ENCODE measurements around the gene DUSP16. TPM values are rescaled to one million over a fixed set of nuclear protein-coding genes. Genes with fewer than 3 reads are reported as not detected.
"Not testable (repeated sequence)": the region's sequence is repeated elsewhere in the genome, so short reads cannot be mapped to it uniquely, and the experiment has no call there.

The DUSP16 gene, protein sequence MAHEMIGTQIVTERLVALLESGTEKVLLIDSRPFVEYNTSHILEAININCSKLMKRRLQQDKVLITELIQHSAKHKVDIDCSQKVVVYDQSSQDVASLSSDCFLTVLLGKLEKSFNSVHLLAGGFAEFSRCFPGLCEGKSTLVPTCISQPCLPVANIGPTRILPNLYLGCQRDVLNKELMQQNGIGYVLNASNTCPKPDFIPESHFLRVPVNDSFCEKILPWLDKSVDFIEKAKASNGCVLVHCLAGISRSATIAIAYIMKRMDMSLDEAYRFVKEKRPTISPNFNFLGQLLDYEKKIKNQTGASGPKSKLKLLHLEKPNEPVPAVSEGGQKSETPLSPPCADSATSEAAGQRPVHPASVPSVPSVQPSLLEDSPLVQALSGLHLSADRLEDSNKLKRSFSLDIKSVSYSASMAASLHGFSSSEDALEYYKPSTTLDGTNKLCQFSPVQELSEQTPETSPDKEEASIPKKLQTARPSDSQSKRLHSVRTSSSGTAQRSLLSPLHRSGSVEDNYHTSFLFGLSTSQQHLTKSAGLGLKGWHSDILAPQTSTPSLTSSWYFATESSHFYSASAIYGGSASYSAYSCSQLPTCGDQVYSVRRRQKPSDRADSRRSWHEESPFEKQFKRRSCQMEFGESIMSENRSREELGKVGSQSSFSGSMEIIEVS
- 10 to 100 TPM; 37.4 to 64.8 TPM for total RNA-seq

DNA sequence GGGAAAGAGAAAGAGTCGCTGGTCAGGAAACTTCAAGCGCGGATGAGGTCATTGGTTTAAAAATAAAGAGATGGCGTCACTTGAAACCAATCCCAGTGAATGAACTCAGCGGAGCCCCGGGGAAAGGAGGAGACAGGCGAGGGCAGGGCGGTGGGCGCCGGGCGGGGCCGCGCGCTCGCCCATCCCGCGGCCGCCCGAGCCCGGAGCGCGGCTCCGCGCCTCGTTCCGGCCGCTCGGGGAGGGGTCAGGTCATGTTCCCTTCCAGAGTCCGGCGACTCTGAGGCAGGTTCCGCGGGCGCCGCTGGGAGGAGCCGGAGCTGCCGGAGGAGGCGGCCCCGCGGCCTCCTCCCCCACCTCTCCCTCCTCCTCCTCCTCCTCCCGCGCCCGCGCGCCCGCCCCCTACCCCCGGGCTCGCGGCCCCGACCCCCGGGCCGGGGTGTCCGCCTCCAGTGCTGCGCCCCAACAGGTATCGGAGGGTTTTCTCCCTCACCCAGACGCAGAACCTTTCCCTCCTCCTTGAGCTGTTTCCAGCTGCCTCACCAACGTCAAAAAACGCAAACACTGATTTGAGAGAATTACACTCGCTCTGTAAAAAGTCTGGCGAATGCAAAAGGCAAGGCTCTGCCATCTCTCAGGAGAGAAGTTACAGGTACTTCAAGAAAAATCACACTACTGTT, at the start of gene DUSP16:
Gene DUSP16, minus strand, starts transcription at position 279 of the 677 bp plus-strand sequence. CDS start 41,765 bp downstream, outside the sequence.
- peak within 1 kb of the TSS; percentile 96 to 99 for H3K27ac Mint-ChIP-seq
- peaks cover 5 to 7% of the 10 kb centered on the region in 2 donors for H3K9me3 Mint-ChIP-seq
- H3K36me3 Mint-ChIP-seq: peaks cover 24 to 30% of the 10 kb centered on the region in 2 donors
- ATAC-seq (peak; percentile 87 to 90), DNase-seq (ENCODE audit: low spot score in 2 of 2) (peak; percentile 70 to 86)

DNA sequence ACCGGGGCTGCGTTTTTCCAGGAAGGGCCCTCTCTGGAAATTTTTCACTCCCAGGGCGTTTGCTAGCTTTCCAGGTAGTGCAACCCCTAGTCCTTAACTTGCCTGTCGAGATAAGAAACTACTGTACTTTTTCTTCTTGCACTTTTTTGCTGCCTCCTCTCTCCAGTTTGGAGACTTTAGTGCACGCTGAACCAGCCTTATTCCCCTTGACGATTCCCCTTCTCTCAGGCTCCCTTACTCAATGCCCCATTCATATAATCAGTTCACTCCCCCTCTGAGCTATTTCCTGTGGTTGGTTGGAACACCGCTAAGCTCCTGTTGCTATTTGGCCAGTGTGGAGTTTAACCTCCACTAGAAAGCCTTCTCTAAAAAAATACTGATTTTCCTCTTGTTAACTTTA, 49.7 kb upstream of the DUSP16 start:
- DNase-seq (ENCODE audit: low spot score in 2 of 2) (peak in 1 of 2 donors; percentile 22), ATAC-seq (peak; percentile 36 to 68)
- Mint-ChIP-seq H3K27ac (peak overlapping the region; percentile 87 to 98), H3K9me3 (no peaks in the 10 kb centered on the region), H3K36me3 (peaks cover 7 to 11% of the 10 kb centered on the region in 2 donors)

DNA sequence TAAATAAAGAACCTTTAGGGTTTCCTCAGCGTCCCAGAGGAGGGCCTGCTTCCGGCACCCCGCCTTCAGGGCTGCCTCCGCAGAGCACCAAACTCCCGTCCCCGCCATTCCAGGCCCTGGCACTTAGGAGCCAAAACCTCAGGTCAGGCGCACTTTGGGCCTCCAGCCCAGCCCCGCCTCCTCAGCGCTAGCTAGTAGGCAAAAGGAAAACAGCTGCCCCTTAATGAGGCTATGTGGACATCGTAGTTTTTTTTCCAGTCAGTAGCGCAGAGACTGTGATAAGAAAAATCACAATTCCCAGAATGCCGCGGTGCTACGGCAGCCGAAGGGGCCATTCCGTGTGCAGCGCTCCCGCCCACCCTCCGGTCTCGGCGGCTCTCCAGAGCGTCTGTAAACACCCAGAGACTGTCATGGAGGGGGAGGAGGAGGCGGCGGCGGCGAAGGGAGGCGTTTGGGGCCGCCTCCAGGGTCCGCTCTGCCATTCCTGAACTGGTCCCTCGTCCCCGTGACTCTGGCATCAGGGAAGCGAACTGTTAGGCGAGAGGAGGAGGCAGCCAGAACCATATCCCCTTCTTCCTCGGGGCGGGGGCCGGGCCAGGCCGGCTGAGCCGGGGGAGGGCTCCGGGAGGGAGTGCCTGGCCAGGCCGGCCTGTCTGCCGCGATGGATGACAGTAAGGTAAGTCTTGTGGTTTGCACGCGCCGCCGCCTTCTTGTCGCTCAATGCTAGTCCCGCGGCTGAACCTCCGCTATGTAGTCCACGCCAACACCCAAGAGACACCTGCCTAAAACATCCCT, 49.0 kb upstream of the DUSP16 start, which contains the start of gene CREBL2:
Gene CREBL2, plus strand, starts transcription at position 365 of the 795 bp plus-strand sequence. Its CDS starts 297 bp downstream, at position 662.
- Mint-ChIP-seq H3K27ac (peak within 1 kb of the TSS; percentile 95 to 98), H3K9me3 (no peaks in the 10 kb centered on the region), H3K36me3 (peaks cover 7 to 11% of the 10 kb centered on the region in 2 donors)
- ATAC-seq: peak; percentile 75 to 81
- peak; percentile 76 to 79 for DNase-seq (ENCODE audit: low spot score in 2 of 2)

DNA sequence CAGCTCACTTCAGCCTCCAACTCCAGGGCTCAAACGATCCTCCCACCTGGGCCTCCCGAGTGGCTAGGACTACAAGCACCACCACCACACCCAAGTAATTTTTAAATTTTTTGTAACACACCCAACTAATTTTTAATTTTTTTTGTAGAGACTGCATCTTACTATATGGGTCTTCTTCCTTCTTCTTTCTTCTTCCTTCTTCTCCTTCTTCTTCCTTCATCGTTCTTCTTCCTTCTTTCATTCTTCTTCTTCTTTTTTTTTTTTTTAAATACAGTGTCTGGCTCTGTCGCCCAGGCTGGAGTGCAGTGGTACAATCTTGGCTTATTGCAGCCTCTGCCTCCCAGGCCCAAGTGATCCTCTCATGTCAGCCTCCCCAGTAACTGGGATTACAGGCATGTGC, 48.0 kb upstream of the DUSP16 start:
- no peak for ATAC-seq
- H3K9me3 Mint-ChIP-seq: no peaks in the 10 kb centered on the region

DNA sequence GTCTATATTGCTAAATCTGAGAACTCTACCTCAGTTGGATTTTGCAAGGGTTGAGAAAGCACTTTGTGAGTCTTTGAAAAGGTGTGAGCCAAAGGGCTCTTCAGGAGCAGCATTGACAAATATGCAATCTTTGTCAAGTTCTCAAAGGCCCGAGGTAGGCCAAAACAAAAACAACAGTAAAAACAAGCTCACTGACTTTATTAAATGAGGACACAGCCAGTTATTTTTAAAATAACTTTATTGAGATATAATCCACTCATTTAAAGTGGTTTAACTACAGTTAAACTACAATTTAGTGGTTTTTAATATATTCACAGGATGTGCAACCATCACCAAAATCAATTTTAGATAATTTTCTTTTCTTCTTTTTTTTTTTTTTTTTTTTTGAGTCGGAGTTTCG, 47.0 kb upstream of the DUSP16 start:
- ATAC-seq (no peak), DNase-seq (ENCODE audit: low spot score in 2 of 2) (no peak)
- Mint-ChIP-seq H3K36me3 (peaks cover 7 to 11% of the 10 kb centered on the region in 2 donors), H3K9me3 (no peaks in the 10 kb centered on the region), H3K27ac (no peak overlapping the region)

More for the DNA sequence above, 48.0 kb upstream of the DUSP16 start:
- DNase-seq (ENCODE audit: low spot score in 2 of 2): no peak
- peak overlapping the region; percentile 95 to 98 for H3K27ac Mint-ChIP-seq
- H3K36me3 Mint-ChIP-seq: peaks cover 7 to 11% of the 10 kb centered on the region in 2 donors

DNA sequence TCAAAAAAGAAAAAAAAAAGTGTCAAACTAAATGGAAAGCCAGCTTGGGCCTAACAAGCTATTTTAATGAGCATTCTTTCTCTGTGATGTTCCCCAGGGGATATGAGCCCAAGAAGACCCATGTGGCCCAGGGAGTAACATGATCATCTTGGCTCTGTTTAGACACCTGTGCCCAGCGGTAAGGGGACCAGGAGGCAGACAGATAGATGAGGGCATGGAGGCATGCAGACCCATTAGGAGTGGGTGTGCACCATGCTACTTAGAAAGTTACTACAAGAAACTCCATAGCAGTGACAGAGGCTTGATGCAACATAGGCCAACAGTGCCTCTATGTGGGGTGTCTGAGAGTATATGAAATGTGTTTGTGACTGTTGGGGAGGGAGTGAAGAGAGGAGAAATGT, 45.9 kb upstream of the DUSP16 start:
- Mint-ChIP-seq H3K27ac (no peak overlapping the region), H3K9me3 (no peaks in the 10 kb centered on the region), H3K36me3 (peaks cover 4 to 11% of the 10 kb centered on the region in 2 donors)
- DNase-seq (ENCODE audit: low spot score in 2 of 2): no peak
- no peak for ATAC-seq

DNA sequence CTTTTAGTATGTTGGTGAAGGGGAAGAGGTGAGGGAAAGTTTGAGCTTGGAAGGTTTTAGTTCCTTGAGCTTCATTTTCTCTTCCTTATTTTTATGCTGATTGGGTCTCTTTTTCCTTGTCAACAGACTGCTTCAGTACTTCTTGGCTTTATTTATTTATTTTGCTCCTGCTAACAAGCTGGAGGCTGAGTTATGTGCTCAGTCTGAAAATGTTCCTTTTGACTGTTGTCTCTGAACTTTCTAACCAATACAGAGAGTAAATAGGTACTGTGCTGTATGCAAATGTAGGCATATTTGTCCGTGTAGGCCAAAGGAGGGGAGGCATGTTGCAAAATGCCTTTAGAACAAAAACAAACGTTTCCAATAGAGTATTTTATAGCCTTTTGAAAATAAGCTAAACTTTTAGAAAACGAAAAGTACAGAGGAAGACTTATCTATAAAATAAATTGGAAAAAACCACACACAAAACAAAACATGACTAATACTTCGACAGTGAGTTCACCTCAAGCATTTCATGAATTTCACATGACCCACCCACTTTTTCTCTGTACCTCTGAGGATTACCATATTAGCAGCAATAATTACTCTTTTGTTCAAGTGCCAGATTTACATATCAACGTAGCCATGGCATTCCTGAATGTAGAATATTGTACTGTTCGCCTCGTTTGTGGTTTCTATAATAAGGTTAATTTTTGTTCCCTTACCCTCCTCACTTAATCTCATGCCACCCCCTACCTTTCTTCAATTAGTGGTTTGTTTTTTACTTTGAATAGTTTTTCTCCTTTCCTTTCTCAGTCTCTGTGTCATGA, 44.3 kb upstream of the DUSP16 start:
- Mint-ChIP-seq H3K9me3 (no peaks in the 10 kb centered on the region), H3K36me3 (peaks cover 0 to 5% of the 10 kb centered on the region in 2 donors), H3K27ac (peak overlapping the region; percentile 42 to 83)
- DNase-seq (ENCODE audit: low spot score in 2 of 2): no peak
- peak in 1 of 2 donors; percentile 57 for ATAC-seq

DNA sequence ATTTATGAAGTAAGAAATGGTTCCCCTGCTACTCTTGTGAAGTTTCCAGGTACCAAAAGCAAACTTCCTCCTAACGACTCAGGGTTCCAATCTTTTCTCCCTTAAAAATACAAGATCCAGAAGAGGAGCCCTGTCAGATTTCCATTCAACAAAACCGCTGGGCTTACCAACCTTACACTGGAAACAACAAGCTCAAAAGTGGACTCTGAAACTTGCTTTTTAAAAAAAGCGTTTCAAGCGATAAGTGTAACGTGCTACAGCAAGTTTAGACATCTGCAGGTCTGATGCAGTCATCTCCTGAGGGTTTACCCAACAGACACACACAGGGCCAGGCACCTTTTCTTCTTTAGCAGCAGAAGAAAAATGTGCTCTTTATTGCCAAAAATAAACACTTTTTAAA, 42.1 kb upstream of the DUSP16 start:
- no peaks in the 10 kb centered on the region for H3K36me3 Mint-ChIP-seq

DNA sequence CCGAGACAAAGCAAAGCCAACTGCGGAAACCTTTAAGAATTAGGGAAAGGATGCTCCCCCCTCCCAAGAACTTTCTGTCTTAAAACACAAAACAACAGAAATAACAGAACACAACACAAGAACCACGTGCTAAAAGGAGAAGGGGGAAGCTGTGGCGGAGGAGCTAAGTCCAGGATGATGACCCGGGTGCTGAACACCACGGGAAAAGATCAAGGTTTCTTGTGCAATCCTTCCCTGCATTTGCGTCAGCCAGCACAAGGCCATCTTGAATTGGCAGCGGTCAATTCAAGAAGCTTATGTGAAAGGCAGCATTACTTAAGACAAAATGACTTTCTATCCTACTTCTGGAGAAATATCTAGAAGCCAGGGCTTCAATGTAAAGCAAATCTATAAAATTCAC, 38.0 kb upstream of the DUSP16 start:
- peaks cover 0 to 5% of the 10 kb centered on the region in 2 donors for H3K9me3 Mint-ChIP-seq
- no peaks in the 10 kb centered on the region for H3K36me3 Mint-ChIP-seq
- peak overlapping the region in 1 of 2 donors; percentile 37 for H3K27ac Mint-ChIP-seq
- DNase-seq (ENCODE audit: low spot score in 2 of 2): no peak
- no peak for ATAC-seq

More for the DNA sequence above, 42.1 kb upstream of the DUSP16 start:
- no peak for DNase-seq (ENCODE audit: low spot score in 2 of 2)
- ATAC-seq: no peak
- H3K27ac Mint-ChIP-seq: no peak overlapping the region
- no peaks in the 10 kb centered on the region for H3K9me3 Mint-ChIP-seq

DNA sequence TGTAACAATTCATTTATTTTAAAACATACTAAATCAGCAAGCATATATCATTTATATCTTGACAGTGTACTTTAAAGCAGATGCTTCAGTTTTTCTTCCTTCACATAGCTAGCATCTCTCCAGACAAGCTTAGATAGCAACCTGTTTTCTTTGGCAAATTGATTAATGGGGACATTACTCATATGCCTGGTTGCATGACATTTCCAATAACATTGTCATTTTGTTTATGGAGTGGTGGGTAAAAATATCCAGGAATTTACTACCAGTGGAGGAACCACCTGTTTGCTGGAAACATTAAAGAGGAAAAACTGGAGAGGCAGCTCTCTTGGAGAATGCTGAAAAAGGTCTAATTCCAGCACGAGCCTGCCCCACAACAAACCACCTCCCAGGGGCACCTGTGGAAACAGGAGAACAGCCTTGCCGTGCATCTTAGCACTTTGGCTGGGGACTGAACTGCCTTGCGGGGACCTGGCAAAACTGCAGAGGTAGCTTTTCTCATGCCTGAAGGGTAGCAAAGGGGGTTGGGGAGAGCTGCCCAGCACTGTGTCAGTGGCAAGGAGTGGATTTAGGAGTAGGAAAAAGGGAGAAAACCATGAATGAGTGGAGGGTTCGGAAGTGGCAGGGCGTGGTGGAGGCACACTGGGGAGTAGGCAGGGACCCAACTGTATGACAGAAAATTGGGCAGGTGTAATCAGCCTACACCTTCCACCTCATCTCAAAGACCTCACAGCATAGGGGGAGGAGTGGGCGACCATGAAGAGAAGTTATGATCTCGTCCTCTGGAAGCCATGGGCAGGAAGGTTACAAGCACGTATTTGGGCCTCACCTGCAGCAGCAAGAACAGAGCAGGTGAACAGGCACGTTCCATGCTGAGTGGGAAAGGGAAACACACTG, 37.3 kb upstream of the DUSP16 start:
- Mint-ChIP-seq H3K36me3 (no peaks in the 10 kb centered on the region), H3K9me3 (peaks cover 0 to 6% of the 10 kb centered on the region in 2 donors), H3K27ac (peak overlapping the region in 1 of 2 donors; percentile 37)
- no peak for DNase-seq (ENCODE audit: low spot score in 2 of 2)
- ATAC-seq: no peak

DNA sequence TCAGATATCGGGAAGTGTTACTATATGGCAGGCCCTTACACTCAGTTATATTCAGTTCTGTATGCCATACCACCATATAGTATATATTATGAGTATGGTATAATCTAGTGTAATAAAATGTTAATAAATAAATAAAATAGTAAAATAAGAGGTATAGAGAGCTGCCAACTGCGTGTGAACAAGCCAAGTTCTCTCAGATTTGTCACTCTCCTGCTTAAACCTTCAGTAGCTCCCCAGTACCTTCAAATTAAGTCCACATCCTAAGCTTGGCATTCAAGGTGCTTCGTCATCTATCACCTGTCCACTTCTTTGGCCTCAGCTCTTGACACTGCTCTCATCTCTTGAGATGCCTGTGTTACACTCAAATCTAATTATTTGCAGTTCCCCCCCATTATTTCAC, 36.2 kb upstream of the DUSP16 start:
- DNase-seq (ENCODE audit: low spot score in 2 of 2) (no peak), ATAC-seq (no peak)
- peaks cover 0 to 6% of the 10 kb centered on the region in 2 donors for H3K9me3 Mint-ChIP-seq
- no peaks in the 10 kb centered on the region for H3K36me3 Mint-ChIP-seq
- H3K27ac Mint-ChIP-seq: no peak overlapping the region

DNA sequence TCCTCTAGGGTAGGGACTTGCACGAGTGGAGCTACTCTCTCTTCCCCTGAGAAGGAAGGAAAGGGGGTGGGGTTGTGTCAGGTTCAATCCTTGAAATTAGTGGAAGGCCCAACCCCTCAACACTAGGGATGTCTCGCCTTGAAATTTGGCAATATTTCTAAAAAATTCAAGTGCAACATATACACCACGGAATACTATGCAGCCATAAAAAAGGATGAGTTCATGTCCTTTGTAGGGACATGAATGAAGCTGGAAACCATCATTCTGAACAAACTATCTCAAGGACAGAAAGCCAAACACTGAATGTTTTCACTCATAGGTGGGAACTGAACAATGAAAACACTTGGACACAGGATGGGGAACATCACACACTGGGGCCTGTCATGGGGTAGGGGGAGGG, 33.9 kb upstream of the DUSP16 start:
- Mint-ChIP-seq H3K27ac (peak overlapping the region in 1 of 2 donors; percentile 57), H3K9me3 (peaks cover 0 to 15% of the 10 kb centered on the region in 2 donors)
- not testable (repeated sequence) for H3K36me3 Mint-ChIP-seq; DNase-seq (ENCODE audit: low spot score in 2 of 2); ATAC-seq

DNA sequence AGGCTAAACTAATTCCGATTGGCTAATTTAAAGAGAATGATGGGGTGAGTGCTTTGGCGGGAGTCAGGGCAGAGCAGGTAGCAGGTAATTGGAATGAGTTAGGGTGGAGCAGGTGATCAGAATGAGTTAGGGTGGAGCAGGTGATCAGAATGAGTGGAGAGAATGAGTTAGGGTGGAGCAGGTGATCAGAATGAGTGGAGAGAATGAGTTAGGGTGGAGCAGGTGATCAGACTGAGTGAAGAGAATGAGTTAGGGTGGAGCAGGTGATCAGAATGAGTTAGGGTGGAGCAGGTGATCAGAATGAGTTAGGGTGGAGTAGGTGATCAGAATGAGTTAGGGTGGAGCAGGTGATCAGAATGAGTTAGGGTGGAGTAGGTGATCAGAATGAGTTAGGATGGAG, 33.3 kb upstream of the DUSP16 start:
- peaks cover 0 to 15% of the 10 kb centered on the region in 2 donors for H3K9me3 Mint-ChIP-seq
- not testable (repeated sequence) for DNase-seq (ENCODE audit: low spot score in 2 of 2); ATAC-seq; H3K36me3 Mint-ChIP-seq; H3K27ac Mint-ChIP-seq

DNA sequence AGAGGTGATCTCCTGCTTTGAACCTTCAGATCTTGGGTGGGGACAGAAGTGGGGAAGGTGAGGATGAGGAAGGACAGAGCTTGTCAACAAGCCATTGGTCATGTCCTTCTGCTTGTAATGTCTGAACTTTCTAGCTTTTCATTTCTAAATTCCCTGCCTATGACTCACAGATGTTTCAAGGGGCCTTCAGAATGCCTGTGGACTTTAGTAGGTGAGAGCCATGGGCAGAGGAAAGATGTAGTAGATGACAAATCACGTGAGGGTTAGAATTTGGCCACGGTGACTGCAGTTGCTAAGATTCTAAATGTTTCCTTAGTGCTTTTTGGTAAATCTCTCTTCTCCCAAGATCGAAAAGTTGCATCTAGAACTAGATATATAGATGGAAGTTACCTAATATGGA, 30.3 kb upstream of the DUSP16 start:
- peak in 1 of 2 donors; percentile 33 for ATAC-seq
- H3K27ac Mint-ChIP-seq: no peak overlapping the region
- peaks cover 0 to 21% of the 10 kb centered on the region in 2 donors for H3K9me3 Mint-ChIP-seq

More for the DNA sequence above, 30.3 kb upstream of the DUSP16 start:
- H3K36me3 Mint-ChIP-seq: no peaks in the 10 kb centered on the region
- DNase-seq (ENCODE audit: low spot score in 2 of 2): no peak

All from activated naive CD4-positive, alpha-beta T cell treated with anti-CD3 and anti-CD28 coated beads, Interleukin-2, amount 50 U/mL, for 72 hours (primary cell).